ENCODE measurements around the gene PRDM15. TPM values are rescaled to one million over a fixed set of nuclear protein-coding genes. Genes with fewer than 3 reads are reported as not detected.

Gene PRDM15
- total RNA-seq, 2 experiments from 2014 or later = 19.7 to 30.2 TPM

GRCh38 chr21:41824466-41825207, 54.5 kb downstream of the PRDM15 start:
- Histone ChIP-seq H3K9me2 (ENCODE audit: insufficient read depth, low read length) (no peaks in the 10 kb centered on the region), H3K9me3 (ENCODE audit: low read length) (no peaks in the 10 kb centered on the region), H3K4me1 (ENCODE audit: insufficient read depth, low read length, poor library complexity, severe bottlenecking) (peaks cover 13% of the 10 kb centered on the region), H3K4me3 (ENCODE audit: low read depth, low read length, poor library complexity, severe bottlenecking) (no peak overlapping the region), H3K79me2 (ENCODE audit: insufficient read depth, low read depth, low read length) (no peaks in the 10 kb centered on the region), H3K27ac (ENCODE audit: low read depth, low read length, poor library complexity, severe bottlenecking) (no peak overlapping the region), H3K4me2 (ENCODE audit: low read length) (no peak overlapping the region), H3K36me3 (ENCODE audit: insufficient read depth, low read length) (peaks cover 58% of the 10 kb centered on the region), H2AFZ (ENCODE audit: low read length) (no peak overlapping the region), H4K20me1 (ENCODE audit: insufficient read depth, low read length) (no peaks in the 10 kb centered on the region)
- BruUV-seq (replicated peaks) = no TSS peak
- no peak for DNase-seq (ENCODE audit: low spot score)
- no peak for TF ChIP-seq CTCF (conservative IDR thresholded peaks at IDR 0.05; ENCODE audit: low read length)
- TF ChIP-seq EZH2phosphoT487 (IDR thresholded peaks at IDR 0.05; ENCODE audit: borderline replicate concordance, low read depth, low read length) = no peak
- intact Hi-C loops (cut with micrococcal nuclease; ENCODE audit: unreplicated experiment) = no loop called here
- ChIA-PET CTCF (ENCODE audit: unreplicated experiment) (interaction anchor here (0.6 kb wide), 1 partner anchor 658 kb away, joined by 3 read pairs; no protein-coding TSS in a partner anchor), POLR2A (no interaction called here)

GRCh38 chr21:41823906-41824305, 55.2 kb downstream of the PRDM15 start:
- Histone ChIP-seq H3K79me2 (ENCODE audit: insufficient read depth, low read depth, low read length) (no peaks in the 10 kb centered on the region), H3K9me2 (ENCODE audit: insufficient read depth, low read length) (no peaks in the 10 kb centered on the region), H2AFZ (ENCODE audit: low read length) (no peak overlapping the region), H4K20me1 (ENCODE audit: insufficient read depth, low read length) (no peaks in the 10 kb centered on the region), H3K4me1 (ENCODE audit: insufficient read depth, low read length, poor library complexity, severe bottlenecking) (peaks cover 6% of the 10 kb centered on the region), H3K4me3 (ENCODE audit: low read depth, low read length, poor library complexity, severe bottlenecking) (no peak overlapping the region), H3K9me3 (ENCODE audit: low read length) (no peaks in the 10 kb centered on the region), H3K36me3 (ENCODE audit: insufficient read depth, low read length) (peaks cover 58% of the 10 kb centered on the region), H3K4me2 (ENCODE audit: low read length) (no peak overlapping the region), H3K27ac (ENCODE audit: low read depth, low read length, poor library complexity, severe bottlenecking) (no peak overlapping the region)
- intact Hi-C loops (cut with micrococcal nuclease; ENCODE audit: unreplicated experiment) = no loop called here
- CTCF ChIA-PET (ENCODE audit: unreplicated experiment) = no interaction called here
- no peak for DNase-seq (ENCODE audit: low spot score)
- TF ChIP-seq EZH2phosphoT487 (IDR thresholded peaks at IDR 0.05; ENCODE audit: borderline replicate concordance, low read depth, low read length) (no peak), CTCF (conservative IDR thresholded peaks at IDR 0.05; ENCODE audit: low read length) (no peak)
- BruUV-seq (replicated peaks) = no TSS peak
- POLR2A ChIA-PET = no interaction called here

GRCh38 chr21:41823166-41823565, 56.0 kb downstream of the PRDM15 start:
- H3K9me2 ChIP-seq (ENCODE audit: insufficient read depth, low read length) = no peaks in the 10 kb centered on the region
- H3K36me3 ChIP-seq (ENCODE audit: insufficient read depth, low read length) = peaks cover 54% of the 10 kb centered on the region
- no peak for DNase-seq (ENCODE audit: low spot score)
- BruUV-seq (replicated peaks) = no TSS peak
- CTCF ChIA-PET (ENCODE audit: unreplicated experiment) = interaction anchor here (0.5 kb wide), 1 partner anchor 40 kb away, joined by 3 read pairs; no protein-coding TSS in a partner anchor
- H4K20me1 ChIP-seq (ENCODE audit: insufficient read depth, low read length) = no peaks in the 10 kb centered on the region
- POLR2A ChIA-PET = no interaction called here
- no peak overlapping the region for H3K27ac ChIP-seq (ENCODE audit: low read depth, low read length, poor library complexity, severe bottlenecking)
- no peak overlapping the region for H3K4me3 ChIP-seq (ENCODE audit: low read depth, low read length, poor library complexity, severe bottlenecking)
- H2AFZ ChIP-seq (ENCODE audit: low read length) = no peak overlapping the region
- H3K4me2 ChIP-seq (ENCODE audit: low read length) = no peak overlapping the region
- intact Hi-C loops (cut with micrococcal nuclease; ENCODE audit: unreplicated experiment) = no loop called here
- H3K79me2 ChIP-seq (ENCODE audit: insufficient read depth, low read depth, low read length) = no peaks in the 10 kb centered on the region
- no peaks in the 10 kb centered on the region for H3K9me3 ChIP-seq (ENCODE audit: low read length)
- H3K4me1 ChIP-seq (ENCODE audit: insufficient read depth, low read length, poor library complexity, severe bottlenecking) = no peaks in the 10 kb centered on the region
- TF ChIP-seq CTCF (conservative IDR thresholded peaks at IDR 0.05; ENCODE audit: low read length) (no peak), EZH2phosphoT487 (IDR thresholded peaks at IDR 0.05; ENCODE audit: borderline replicate concordance, low read depth, low read length) (no peak)
